HG02943 (cell line): ENCODE results near the gene ADORA1.

Experiments
- ATAC-seq: cut with Tn5 transposase; IDR thresholded peaks from one replicate; pipeline ENCODE4 v1.9.1; 2021; ENCODE audit warnings: mild to moderate bottlenecking, low read depth, moderate library complexity; ENCODE audit not compliant: unreplicated experiment

ADORA1 gene

DNA sequence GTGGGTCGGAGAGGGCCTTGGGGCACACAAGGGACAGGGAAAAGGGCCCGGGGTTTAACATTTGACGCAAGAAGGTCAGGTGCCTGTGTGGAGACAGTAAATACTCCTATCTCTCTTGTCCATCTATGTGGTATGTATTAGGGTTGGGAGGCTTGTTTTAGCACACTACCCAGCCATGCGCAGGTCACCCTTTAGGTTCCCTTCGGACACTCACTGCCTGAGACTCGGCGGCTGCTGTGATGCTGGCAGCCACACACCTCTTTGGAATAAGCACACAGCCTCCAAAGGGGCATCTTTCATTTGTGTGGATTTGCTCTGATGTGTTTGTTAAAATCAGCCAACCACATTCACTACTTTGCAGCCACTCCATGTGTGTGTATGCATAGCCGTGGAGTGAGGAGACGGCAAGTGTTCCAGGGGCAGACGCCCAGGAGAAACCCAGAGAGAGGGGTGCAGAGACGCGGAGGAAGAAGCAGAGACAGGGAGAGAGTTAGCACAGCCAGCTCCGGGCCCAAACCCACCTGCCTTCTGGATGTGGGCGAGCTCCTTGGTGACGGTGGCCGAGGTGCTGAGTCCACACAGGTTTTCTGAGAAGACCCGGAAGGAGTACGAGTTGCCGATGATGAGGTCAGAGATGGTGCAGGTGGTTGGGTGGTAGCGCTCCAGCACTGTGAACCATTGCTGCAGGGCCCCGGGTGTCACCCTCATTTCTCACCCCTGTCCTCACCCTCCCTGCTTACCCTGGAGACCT, 42.4 kb downstream of the ADORA1 start:
- ATAC-seq: no peak

DNA sequence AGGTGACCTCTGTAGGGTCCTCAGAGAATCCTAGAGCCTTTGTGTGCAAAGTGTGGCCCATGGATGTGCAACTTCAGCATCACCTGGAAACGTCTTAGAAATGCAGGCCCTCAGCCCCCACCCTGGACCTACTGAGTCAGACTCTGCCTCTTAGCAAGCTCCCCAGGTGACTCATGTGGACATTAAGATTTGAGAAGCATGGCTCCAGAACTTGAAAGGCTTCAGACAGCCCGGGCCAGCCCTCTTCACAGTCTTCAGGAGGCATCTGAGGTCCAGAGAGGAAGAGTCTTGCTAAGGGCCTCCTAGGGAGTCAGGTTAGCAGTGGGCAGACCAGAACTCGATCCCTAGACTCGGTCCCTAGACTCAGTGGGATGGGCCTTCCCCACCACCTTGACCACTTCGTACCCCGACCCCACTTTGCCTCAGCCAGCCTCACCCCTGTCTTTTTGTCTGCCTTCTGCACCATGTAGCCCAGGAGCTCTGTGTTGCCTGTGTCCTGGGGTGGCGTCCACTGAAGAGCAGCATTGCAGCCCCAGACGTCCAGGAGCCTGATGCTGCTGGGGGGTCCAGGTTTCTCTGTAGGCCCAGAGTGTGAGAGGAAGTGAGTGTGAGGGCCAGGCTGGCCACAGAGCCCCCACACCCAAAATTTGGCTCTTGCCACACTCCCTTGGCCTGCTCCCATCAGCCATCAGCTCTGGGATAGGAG, 43.3 kb downstream of the ADORA1 start:
- no peak for ATAC-seq

DNA sequence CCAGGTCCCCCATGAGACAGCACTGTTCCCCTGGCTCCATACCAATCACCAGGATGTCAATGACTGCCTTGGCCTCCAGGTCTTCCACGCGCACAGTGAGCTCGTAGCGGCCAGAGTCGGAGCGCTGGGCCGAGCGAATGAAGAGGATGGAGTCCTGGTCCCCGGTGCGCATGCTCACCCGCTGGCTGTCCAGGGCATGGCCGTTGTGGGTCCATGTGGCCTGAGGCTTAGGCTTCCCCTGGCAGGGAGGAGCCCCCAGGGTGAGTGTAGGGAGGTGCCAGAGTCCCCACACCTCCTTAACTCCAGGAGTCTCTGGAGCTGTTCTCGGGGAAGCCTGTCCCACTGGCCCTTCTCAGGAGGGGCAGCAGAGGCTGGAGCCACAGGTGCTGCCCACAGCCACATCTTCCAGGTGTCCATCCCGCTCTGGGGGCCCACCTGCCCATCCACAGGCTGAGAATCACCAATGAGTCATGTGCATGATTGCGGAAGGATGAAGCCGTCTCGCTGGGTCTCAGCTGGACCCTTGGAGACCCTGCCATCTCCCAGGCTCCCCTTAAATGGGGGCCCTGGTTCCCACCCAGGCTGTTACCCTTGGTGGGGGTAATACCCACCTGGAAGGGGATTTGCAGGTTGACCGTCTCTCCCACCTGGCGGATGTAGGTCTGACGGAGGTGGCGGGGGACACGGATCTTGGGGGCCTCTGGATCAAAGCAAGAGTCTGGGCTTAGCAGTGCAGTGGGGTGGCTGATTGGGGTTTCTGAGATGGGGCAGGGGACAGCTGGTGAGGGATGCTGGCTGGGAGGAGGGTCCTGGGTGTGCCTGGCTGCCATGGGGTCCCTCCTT, 44.0 kb downstream of the ADORA1 start:
- no peak for ATAC-seq

DNA sequence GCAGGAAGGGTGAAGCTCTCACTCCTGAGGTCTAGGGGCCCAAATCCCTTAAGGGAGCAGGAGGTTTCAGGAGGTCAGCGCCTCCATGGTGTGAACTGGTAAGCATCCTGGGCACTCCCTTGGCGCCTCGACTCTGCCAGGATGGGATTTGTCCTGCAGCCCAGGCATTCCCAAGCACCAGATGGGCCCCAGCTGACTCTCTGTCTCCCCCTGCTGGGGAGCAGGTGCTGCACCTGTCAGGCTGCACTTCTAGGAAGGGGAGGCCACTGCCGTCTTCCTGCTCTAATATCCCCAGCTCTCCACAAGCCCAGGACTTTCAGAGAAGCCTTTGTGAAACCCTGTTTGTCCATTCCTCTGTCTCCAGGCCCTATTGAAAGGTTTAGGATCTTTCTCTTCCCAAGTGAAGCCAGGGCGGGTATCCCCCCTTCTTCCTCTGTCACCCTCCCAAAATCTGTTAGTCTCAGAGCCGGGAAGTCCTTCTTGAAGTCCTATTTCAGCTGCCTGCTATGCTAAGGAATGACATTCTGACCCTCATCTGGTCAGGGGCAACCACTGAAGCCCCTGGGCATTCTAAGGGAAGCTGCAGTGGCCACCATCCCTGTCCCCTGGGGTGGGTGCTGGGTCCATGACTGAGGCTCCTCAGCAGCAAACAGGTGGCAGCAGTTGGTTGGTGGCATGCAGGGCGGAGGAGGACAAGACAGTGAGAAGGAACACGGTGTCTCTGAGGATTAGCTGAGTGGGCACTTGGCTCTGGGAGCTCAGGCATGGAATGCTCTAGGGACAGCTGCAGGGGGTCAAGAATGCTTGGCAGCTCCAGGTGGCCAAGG, 44.9 kb downstream of the ADORA1 start:
- ATAC-seq: no peak

DNA sequence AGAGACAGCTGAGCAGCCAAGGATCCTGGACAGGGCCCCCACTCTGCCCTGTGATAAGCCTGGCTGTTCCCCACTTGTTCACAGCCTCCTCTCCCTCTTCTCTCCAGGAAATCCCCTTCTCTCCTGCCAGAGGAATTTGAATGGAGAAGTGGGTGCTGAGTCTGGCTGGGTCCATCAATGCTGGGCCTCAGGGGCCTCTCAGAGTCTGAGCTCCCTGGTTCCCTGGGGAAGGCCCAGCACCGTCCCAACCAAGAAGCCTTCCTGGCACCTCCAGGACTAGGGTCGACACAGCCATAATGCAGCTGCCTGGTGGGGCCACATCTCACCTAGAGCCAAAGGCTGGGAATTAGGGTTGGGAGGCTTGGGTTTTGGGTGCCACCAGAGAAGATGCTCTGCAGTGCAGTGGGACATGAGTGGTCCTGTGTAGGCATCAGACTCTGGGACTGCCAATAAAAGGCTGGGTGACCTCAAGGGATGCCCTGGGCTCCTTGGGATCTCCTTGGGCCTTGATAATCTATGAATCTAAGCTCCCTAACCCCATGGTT, 45.6 kb downstream of the ADORA1 start:
- no peak for ATAC-seq

DNA sequence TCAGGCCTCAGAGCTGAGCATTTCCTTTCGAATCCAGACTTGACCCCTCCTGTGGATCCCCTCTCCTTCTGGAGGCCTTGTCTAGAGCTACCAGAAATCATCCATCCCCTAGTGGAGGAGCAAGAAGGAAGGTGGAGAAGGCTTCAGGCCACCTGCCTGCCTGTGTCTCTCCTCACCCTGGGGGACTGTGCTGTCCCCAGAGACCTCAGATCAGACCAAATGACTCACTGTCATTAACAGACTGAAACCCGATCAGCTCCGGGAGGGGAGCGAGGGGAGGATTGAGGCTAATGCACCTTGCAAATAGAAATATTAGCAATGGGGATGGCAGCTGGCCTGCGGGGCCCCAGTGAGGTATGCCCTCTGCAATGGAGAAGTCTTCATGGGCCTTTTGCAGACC, 46.0 kb downstream of the ADORA1 start:
- peak; percentile 80 for ATAC-seq

DNA sequence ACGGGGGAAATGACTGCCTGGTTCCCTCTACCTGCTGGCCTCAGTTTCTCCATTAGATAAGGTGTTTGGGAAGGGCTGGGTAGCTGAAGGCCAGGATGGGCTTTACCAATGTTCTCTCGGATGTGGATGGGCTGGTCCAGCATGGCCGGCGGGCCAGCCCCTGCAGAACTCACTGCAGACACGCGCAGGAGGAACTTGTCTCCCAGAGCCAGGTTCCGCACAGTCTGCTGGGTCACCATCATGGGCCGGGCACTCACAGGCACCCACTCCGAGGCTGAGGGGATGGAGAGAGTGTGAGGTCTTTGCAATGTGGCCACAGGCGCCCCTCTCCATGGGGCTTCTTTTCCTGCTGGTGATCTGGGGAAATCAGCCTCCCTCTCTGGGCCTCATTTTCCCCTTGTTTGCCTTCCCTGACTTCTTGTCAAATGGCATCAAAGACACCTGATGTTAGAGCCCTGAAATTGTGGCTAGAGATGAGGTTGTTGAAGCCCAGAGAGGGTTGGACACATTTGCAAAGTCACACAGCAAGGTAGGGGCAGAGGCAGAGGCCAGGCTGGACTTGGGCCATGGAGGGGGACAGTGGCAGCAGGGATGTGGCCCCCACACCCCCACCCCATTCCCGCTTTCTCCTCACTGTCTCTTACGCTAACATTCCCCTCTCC, 46.9 kb downstream of the ADORA1 start:
- ATAC-seq: no peak

DNA sequence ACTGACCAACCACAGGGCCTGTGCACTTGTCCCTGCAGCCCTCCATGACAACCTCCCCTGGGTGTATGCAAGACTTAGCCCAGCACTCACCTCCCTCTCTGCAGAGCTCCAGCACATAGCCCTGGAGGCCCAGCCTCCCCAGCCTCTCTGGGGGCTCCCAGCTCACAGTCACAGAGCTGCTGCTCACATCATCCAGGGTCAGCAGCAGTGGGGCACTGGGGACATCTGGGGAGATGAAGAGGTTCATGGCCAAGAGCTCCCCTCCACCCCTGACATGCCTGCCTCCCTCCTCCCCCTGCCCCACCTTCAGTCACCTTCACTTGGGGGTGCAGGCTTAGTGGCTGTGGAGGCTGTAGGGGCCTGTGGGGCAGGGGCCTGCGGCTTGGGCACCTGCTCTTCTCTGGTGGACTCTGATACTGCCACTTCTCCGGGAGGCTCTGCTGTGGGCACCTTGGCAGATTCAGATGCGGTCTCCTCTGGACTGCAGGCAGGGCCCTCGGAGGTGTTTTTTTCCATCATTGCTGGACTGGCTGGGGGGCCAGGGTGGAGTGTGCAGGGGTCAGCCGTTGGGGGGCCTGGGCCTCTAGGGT, 47.8 kb downstream of the ADORA1 start, which contains the start of gene MYBPH:
Gene MYBPH, minus strand, starts transcription at position 590 of the 590 bp plus-strand sequence. Its CDS starts 71 bp downstream, at position 519.
- no peak for ATAC-seq

DNA sequence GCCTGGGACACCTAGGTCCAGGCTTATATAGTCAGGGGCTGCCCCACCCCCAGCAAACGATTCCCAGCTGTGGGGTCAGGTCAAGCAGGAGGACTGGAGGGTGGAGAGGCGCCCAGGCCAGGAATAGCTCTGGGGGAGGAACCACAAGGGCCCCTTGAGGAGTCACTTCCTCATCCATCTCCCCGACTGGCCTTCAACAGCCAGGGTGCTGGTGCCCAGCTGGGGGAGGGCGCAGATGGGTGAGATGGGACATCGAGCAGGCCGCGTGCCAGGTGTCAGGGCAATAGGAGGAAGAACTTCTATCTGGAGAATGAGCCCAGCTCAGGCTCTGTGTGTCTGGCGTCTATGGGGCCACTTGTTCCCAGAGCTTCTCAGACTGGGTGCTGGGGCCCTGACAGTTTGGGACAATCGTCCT, 48.3 kb downstream of the ADORA1 start:
- no peak for ATAC-seq

DNA sequence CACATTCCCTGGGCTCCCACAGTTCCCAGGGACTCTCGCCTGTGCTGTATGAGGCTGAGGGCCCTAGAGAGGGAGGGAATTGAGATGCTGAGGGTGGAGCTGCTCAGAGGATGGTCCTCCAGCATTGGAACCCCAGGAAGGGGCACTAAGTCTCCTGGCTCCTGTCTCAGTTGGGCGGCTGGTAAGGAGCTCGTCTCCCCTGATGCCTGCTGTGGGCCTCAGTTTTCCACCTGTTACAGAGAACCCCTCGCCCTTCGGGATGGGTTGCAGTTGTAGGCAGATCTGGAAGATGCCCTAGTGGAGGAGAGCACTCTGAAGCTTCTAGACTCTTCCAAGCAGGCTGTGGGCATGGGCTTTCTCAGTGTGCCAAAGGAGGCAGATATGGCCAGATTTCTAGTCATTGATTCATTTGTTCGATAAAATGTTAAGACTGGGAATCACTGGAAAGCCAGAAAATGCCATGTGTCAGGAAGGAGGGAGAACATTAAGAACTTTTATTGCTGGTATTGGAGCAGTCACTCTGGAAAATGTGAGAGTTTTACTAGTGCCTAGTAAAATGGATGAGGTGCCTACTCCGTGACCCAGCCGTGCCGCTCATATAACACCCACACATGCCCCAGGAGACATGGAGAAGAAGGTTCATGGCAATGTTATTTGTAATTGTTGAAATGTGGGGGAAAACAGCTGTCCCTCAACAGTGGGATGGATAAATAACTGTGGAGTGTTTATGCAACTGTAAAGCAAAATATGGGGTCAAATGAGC, 48.9 kb downstream of the ADORA1 start:
- ATAC-seq: no peak

DNA sequence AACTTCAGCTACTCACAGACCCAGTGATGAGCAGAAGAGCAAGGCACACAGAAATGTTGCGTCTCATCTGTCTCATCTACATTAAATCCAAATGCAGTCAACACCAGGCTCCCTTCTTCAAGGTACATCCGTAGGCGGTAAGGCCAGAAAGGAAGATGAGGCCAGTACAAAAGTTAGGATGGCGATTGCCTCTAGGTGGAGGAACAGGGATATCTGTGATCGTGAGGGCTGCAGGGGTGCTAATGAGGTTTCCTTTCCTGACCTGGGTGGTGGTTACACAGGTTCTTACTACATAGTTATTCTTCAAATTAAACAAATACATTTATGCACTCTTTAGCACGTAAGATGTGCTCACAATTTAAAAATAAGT, 49.5 kb downstream of the ADORA1 start:
- ATAC-seq: no peak

DNA sequence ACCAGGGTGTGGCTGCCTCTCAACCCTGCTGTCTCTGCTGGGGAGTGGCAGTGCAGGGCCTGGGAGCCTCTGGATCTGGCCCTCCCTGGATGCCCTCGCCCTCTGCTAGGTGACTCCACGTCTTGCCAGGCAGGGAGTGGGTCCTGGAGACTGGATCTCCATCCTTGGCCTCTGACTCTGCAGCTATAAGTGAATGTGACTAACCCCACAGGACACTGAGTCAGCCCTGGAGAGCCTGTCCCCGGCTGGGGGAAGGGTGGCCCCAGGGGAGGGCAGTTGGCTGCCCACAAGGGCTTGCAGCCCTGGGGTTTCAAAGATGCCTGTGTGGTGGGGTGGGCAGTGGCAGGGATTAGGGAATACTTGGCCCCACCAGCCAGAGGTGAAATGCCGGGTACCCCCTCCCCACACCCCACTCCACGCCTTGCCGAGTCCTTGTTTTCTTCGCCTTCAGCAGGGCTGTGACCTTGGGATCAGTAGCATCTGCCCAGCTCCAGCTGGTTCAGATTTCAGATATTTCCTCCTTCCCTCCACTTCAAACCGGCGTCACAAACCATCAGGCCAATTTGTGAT, 50.0 kb downstream of the ADORA1 start:
- no peak for ATAC-seq

DNA sequence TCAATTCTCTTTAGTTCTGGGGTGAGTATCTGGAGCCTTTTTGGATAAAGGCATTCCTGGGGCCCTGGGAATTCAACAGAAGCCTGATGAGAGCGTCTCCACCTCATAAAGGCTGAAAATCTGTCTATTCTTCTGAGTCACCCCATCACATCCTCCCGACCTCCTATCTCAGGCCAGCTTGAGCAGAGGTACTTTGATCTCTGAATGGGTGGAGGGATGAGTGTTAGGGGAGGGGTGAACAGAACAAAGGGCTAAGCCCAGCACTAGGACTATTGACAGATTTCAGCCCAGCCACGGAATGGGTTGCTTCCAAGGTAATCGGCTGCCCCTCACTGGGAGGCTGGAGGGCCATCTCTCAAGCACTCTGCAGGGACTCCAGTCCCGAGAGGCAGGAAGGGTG, 50.6 kb downstream of the ADORA1 start:
- no peak for ATAC-seq

DNA sequence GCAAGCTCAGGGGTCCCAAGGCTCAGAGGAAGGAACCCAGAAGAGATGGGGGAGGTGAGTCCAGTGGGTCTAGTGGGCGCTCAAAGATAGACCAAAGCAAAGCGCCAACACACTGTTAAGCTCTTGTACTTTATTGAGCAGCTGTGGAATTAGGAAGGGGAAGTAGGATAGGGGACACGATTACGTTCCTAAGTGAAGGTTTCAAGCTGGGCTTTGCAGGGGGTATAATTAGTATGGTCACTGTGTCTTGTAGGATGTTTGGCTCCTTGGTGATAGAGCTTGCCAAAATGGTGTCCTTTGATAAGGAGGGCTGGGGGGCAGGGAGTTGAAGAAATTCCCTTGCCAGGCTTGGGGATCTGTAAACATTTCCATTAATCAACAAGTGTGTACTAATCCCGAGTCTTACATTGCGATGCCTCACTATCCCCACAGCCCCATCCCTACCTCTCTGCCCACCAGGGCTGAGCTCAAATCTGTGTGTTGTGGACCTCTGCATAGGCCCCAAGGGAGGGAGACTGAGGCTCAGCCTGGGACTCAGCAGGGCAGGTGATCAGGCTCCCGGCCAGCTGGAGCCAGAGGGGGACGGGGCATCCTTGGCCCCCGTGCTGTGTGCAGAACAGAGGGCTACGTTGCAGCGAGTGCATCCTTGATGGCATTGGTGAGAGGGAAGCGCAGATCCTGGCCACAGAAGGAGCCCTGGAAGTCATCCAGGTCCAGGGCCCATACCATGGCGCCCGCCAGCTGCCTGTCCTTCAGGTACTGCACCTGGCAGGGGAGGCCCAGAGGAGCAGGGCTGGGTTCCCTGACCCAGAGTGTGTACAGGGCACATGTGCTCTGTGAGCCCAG, 51.5 kb downstream of the ADORA1 start:
- no peak for ATAC-seq

DNA sequence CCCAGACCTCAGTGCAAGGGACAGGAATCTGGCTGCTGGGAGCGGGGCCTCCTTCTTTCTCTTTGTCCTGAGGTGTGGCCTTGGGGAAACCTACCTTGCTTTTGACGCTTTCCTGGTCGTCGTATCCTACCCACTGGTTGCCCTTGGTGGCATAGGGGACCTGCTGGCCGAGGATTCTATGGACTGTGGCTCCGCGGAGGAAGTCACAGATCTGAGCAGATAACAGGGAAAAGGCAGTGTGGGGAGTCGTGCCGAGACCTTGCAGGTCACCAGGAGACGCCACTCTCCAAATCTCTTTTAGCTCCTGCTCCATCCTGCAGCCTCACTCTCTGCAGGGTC, 52.1 kb downstream of the ADORA1 start:
- no peak for ATAC-seq

DNA sequence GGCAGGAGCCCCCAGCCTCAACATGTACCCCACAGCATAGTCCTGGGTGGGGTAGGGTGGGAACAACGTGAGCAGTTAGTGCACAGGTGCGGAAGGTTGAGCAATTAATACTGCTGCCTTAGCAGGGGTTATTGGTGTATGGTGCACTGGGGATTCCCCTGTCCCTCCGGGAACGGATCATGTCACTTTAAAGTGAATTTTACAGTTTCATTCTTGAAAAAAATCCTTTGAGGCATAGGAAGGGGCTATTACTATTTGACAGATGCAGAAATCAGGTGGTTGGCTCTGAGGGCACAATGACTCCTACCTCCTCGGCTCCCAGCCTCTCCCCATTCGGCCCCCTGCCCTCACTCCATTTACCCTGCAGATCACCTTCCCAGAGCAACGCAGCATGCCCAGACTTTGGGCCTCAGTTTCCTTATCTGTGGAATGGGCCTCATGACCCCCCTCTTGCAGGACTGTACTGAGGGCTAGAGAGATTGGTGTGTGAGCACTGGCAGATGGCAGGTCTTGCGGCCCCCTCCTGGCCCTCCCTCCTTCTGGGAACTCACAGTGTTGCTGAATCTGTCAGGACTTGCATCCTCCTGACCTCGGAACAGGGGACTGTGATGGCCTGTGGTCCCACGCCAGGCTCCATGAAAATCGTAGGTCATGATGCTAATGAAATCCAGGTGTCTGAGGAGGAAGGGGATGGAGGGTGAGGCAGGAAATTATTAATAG, 53.2 kb downstream of the ADORA1 start:
- ATAC-seq: no peak
